Right cardiac atrium (tissue), 5 donors: ENCODE data around the gene CAMSAP3. TPM values are rescaled to one million over a fixed set of nuclear protein-coding genes. Genes with fewer than 3 reads are reported as not detected.

ENCODE experiments used
- ATAC-seq, 2 donors: fragments of 200-7000 bp; cut with Tn5 transposase; one replicate each; pipeline versions ENCODE4 v1.8.0 to v1.9.1; 2020; ENCODE audit warnings: moderate library complexity in 2 of 2, mild to moderate bottlenecking in 1 of 2
- DNase-seq, 3 donors: peaks; one replicate each; pipeline ENCODE4 v3.0.0-alpha.2; 2020
- H3K27ac ChIP-seq: one replicate; pipeline ENCODE4 v1.5.1; 2013; ENCODE audit warnings: mild to moderate bottlenecking, low read length, control low read depth, moderate library complexity
- H3K27me3 ChIP-seq: one replicate; pipeline ENCODE4 v1.6.1; 2013; ENCODE audit not compliant: control insufficient read depth, insufficient read depth
- H3K4me1 ChIP-seq: one replicate; pipeline ENCODE4 v1.6.1; 2013; ENCODE audit warnings: low read length; ENCODE audit not compliant: control insufficient read depth, insufficient read depth
- H3K4me3 ChIP-seq: one replicate; pipeline ENCODE4 v1.5.1; 2013; ENCODE audit warnings: low read length, control low read depth
- H3K9me3 ChIP-seq: one replicate; pipeline ENCODE4 v1.6.1; 2013; ENCODE audit warnings: low read length; ENCODE audit not compliant: control insufficient read depth
- WGBS: extraction: QIAGEN DNeasy Blood & Tissue Kit; methylation state at CpG from one replicate; pipeline ENCODE4 v1.1.7; 2013; 5-methylcytosine and 5-hydroxymethylcytosine counted together
- intact Hi-C, 4 donors: fragments of 100-400 bp; cut with DNase I; formaldehyde crosslinking; loops; one replicate each; pipeline versions ENCODE4 v1.11.0 to v1.14.0; 2022 to 2023
- polyA plus RNA-seq: library from polyadenylated mRNA; stranded (reverse); fragments of 200-250 nt; gene quantifications from one replicate; pipeline ENCODE4 v1.2.3, GENCODE V29; 2013
- total RNA-seq, 4 donors: library from RNA; stranded (reverse); fragmentation: NEBNext Ultra II Directional; extraction: Animal tissue kit (Norgen Biotek cat#: 25700); gene quantifications; one replicate each; pipeline ENCODE4 v1.2.1, GENCODE V29; 2021
- donor health status: healthy with polysubstance abuse.
- donor health status: DM: no; HTN: yes; CAD: no.
- donor health status: DM: no; HTN: no; CAD: no.
- donor health status: DM: no; HTN: yes; CAD: no; lungs with severe emphysema.
- donor health status: DM: yes; HTN: yes; CAD: no.

CAMSAP3 gene
- total and polyA plus RNA-seq, 5 donors: 0.20 to 0.71 (median 0.29) TPM

DNA sequence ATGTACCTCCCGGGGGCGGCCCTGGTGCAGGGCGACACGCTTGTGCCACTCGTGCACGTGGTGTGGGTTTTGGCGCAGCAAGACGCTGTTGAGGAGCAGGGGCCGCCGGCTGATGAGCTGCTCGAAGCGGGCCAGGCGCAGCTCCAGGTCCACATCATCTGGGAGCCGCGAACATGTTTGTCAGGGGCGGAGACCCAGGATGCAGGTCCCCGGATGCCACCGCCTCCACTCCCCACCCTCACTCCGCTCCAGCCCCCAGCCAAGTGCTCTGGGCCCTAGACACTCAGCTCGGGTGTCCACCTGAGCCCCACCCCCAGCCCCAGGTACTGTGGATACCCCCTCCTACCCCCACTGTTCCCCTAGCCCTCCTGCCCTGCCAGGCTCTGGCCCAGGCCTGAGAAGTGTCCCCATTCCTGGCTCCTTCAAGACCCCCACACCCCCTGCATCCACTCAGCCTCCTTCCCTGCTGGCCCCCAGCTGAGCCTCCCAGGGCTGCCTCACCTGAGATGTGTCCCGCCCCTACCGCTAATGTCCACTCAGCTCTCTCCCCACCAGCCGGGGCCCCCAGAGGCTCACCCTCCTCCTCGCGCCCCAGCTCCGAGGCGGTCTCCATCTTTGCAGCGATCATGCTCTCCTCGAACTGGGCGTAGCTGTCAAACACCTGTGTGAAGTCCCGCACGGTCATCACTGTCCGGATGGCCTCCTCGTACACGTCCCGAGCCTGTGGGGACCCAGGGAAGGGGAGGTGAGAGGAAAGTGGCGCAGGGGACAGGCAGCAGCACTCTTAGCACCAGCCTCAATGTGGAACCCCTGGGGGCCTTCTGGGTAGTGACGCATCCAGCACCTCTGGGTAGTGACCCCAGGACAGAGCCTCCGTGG lies 28.3 kb downstream of the CAMSAP3 start:
- Histone ChIP-seq H3K27me3 (no peaks in the 10 kb centered on the region), H3K27ac (no peak overlapping the region), H3K9me3 (no peaks in the 10 kb centered on the region), H3K4me1 (no peaks in the 10 kb centered on the region), H3K4me3 (no peak overlapping the region)
- ATAC-seq (no peak), DNase-seq (peak in 1 of 3 donors; percentile 42)
- WGBS: 92% methylated on average over 39 of the region's 39 CpGs
- intact Hi-C loops: no loop called here

GRCh38 chr19:7624810-7625209 lies 29.1 kb downstream of the CAMSAP3 start:
- DNase-seq: no peak
- ATAC-seq: no peak
- H3K27ac ChIP-seq: no peak overlapping the region
- no peaks in the 10 kb centered on the region for H3K27me3 ChIP-seq
- no peak overlapping the region for H3K4me3 ChIP-seq
- no peaks in the 10 kb centered on the region for H3K4me1 ChIP-seq
- 90% methylated on average over 17 of the region's 17 CpGs for WGBS
- no peaks in the 10 kb centered on the region for H3K9me3 ChIP-seq
- intact Hi-C loops: no loop called here

GRCh38 chr19:7625763-7626372 lies 30.2 kb downstream of the CAMSAP3 start:
- 97% methylated on average over 34 of the region's 34 CpGs for WGBS
- DNase-seq: no peak
- no peaks in the 10 kb centered on the region for H3K27me3 ChIP-seq
- intact Hi-C loops: no loop called here
- H3K9me3 ChIP-seq: no peaks in the 10 kb centered on the region
- H3K27ac ChIP-seq: no peak overlapping the region
- peaks cover 2% of the 10 kb centered on the region for H3K4me1 ChIP-seq
- no peak overlapping the region for H3K4me3 ChIP-seq
- ATAC-seq: no peak

GRCh38 chr19:7627166-7627565 lies 31.5 kb downstream of the CAMSAP3 start:
- Histone ChIP-seq H3K27ac (no peak overlapping the region), H3K27me3 (no peaks in the 10 kb centered on the region), H3K9me3 (no peaks in the 10 kb centered on the region), H3K4me3 (no peak overlapping the region), H3K4me1 (peaks cover 2% of the 10 kb centered on the region)
- WGBS: 90% methylated on average over 24 of the region's 24 CpGs
- ATAC-seq (no peak), DNase-seq (no peak)
- intact Hi-C loops: no loop called here

DNA sequence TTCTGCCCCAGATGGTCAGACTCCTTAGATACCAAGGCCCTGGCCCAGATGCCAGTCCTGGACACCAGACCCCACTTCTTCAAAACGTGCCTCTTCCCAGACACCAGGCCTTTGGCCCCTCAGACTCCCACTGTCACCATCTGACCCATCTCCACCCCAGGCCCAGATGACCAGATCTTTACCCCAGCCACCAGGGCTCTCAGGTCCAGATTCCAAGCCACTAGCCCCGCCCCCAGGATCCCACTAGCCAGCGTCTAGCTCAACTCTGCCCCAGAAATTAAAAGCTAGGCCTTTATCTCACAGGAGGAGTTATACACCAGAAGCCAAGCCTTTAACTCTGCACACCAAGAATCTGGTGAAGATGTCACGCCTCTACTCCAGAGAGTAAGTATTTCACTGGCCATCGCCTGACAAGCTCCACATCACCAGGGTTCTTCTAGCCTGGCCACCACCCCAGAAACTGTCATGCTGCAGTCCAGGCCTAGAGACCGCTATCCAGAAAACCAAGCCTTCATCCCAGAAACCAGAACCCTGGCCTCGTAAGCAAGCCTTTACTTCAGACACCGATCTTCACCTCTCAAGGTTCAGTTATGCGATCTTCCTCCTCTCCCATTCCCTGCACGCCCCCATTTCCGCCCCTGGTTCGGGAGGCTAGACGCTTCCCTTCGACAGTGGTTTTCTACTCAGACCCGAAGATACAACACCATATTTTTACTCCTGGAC lies 33.1 kb downstream of the CAMSAP3 start:
- WGBS: 5% methylated on average over 15 of the region's 15 CpGs
- H3K4me1 ChIP-seq: peaks cover 2% of the 10 kb centered on the region
- peak overlapping the region; percentile 94 for H3K4me3 ChIP-seq
- H3K27ac ChIP-seq: peak overlapping the region; percentile 63
- intact Hi-C loops: no loop called here
- no peaks in the 10 kb centered on the region for H3K9me3 ChIP-seq
- ATAC-seq (no peak), DNase-seq (no peak)
- H3K27me3 ChIP-seq: no peaks in the 10 kb centered on the region

GRCh38 chr19:7629347-7630054 lies 33.8 kb downstream of the CAMSAP3 start, which contains the start of the genes PET100 and XAB2:
Gene PET100 (plus strand): TSS chr19:7629793. CDS start chr19:7629834, 41 bp downstream.
Gene XAB2 (minus strand): TSS chr19:7629545. CDS start chr19:7629527, 18 bp downstream.
- peak; percentile 98 for ATAC-seq

GRCh38 chr19:7631577-7631976 lies 35.9 kb downstream of the CAMSAP3 start:
- Histone ChIP-seq H3K27ac (no peak overlapping the region), H3K9me3 (no peaks in the 10 kb centered on the region), H3K4me3 (no peak overlapping the region), H3K27me3 (no peaks in the 10 kb centered on the region), H3K4me1 (peaks cover 2% of the 10 kb centered on the region)
- ATAC-seq (no peak), DNase-seq (no peak)
- WGBS: 91% methylated on average over 12 of the region's 12 CpGs
- intact Hi-C loops: no loop called here

More at GRCh38 chr19:7629347-7630054, 33.8 kb downstream of the CAMSAP3 start, which contains the start of the genes PET100 and XAB2:
- DNase-seq: peak; percentile 95 to 98 (median 97)
- WGBS: under 1% methylated on average over 40 of the region's 40 CpGs
- Histone ChIP-seq H3K4me3 (peak within 1 kb of the TSS; percentile 94), H3K27ac (peak within 1 kb of the TSS; percentile 71), H3K4me1 (peaks cover 2% of the 10 kb centered on the region), H3K27me3 (no peaks in the 10 kb centered on the region), H3K9me3 (no peaks in the 10 kb centered on the region)
- intact Hi-C loops: no loop called here

- DNase-seq: no peak
- 87% methylated on average over 40 of the region's 40 CpGs for WGBS
- intact Hi-C loops: no loop called here
- no peak for ATAC-seq
- Histone ChIP-seq H3K27me3 (no peaks in the 10 kb centered on the region), H3K4me3 (no peak overlapping the region), H3K9me3 (no peaks in the 10 kb centered on the region), H3K4me1 (peaks cover 2% of the 10 kb centered on the region), H3K27ac (no peak overlapping the region)
Observed at GRCh38 chr19:7632340-7633203, 36.9 kb downstream of the CAMSAP3 start.

DNA sequence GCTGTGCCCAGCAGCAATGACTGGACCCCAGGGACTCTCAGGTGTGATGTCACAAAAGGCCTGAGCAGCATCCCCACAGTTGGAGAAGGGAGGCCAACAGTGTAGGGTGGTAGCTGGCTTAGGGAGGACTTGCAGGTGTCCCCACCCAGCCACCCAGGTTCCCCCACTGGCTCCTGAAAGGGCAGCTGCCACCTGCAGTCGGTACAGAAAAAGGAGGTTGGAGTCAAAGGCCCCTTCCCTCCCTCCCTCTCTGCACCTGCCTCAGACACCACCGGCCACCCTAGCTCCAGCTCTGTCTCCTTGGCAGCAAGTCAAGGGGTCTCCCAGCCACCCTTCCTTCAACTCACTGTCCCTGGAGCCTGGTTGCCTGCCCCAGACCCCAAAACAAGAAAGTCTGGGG lies 38.0 kb downstream of the CAMSAP3 start, which contains the start of gene PCP2:
Gene PCP2 (minus strand): TSS at position 22 of the 400 bp plus-strand sequence. CDS start 262 bp downstream, outside the sequence.
- peaks cover 2% of the 10 kb centered on the region for H3K4me1 ChIP-seq
- no peak for DNase-seq
- no peak within 1 kb of the TSS for H3K27ac ChIP-seq
- intact Hi-C loops: no loop called here
- no peaks in the 10 kb centered on the region for H3K9me3 ChIP-seq
- no peak within 1 kb of the TSS for H3K4me3 ChIP-seq
- no peaks in the 10 kb centered on the region for H3K27me3 ChIP-seq
- WGBS: 46% methylated on average over 1 of the region's 2 CpGs
- no peak for ATAC-seq

GRCh38 chr19:7635670-7636069 lies 40.0 kb downstream of the CAMSAP3 start:
- Histone ChIP-seq H3K27ac (no peak overlapping the region), H3K4me1 (no peaks in the 10 kb centered on the region), H3K27me3 (no peaks in the 10 kb centered on the region), H3K4me3 (no peak overlapping the region), H3K9me3 (no peaks in the 10 kb centered on the region)
- WGBS: 41% methylated on average over 6 of the region's 6 CpGs
- intact Hi-C loops: no loop called here
- DNase-seq: no peak
- no peak for ATAC-seq
